ENCODE data around the gene ABI1. TPM values are rescaled to one million over a fixed set of nuclear protein-coding genes. Genes with fewer than 3 reads are reported as not detected.

Gene ABI1
- total RNA-seq, 1 experiment from 2014 or later: 29.7 TPM

DNA sequence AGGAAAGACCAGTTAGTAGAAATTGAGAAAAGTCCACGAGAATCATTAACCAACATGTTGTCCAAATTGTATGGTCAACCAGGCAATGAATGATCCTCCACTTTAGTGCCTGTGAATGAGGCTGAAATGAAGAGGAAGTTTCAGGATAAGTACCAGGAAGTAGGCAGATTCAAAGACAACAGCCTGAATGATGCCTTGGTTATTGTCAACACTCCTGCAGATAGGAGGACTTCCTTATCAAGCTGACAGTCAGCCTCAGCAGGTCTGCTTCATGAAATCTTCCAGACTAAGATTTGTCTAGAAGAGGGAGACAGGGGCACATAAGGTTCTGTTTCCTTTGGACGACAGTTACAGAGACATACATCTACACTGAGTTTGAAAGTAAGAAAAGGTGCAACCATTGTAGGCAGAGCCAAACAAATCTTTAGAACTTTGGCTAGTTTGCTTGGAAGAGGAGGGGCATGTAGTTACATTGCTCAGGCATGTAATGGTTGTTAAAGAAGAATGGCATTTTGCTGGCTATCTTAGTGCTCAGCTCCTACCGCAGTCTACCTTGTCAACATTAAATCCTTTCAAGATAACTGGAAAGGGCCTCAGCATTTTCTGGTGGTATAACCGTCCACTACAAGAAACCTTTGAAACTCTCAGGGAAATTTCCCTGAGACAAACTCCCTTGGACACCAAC, 81.4 kb downstream of the ABI1 start:
- Histone ChIP-seq H3K36me3 (replicated peaks; ENCODE audit: control insufficient read depth, insufficient read depth, low read length) (no peaks in the 10 kb centered on the region), H3K4me3 (ENCODE audit: insufficient read depth, low read depth, low read length) (no peak overlapping the region), H3K27me3 (ENCODE audit: control insufficient read depth, insufficient read depth, low read length) (no peaks in the 10 kb centered on the region)
- DNase-seq: no peak

GRCh38 chr10:26777686-26778085, 83.1 kb downstream of the ABI1 start:
- Histone ChIP-seq H3K4me3 (ENCODE audit: insufficient read depth, low read depth, low read length) (no peak overlapping the region), H3K27me3 (ENCODE audit: control insufficient read depth, insufficient read depth, low read length) (no peaks in the 10 kb centered on the region), H3K36me3 (replicated peaks; ENCODE audit: control insufficient read depth, insufficient read depth, low read length) (no peaks in the 10 kb centered on the region)
- no peak for DNase-seq

- H3K36me3 ChIP-seq (replicated peaks; ENCODE audit: control insufficient read depth, insufficient read depth, low read length): no peaks in the 10 kb centered on the region
- DNase-seq: no peak
- H3K27me3 ChIP-seq (ENCODE audit: control insufficient read depth, insufficient read depth, low read length): no peaks in the 10 kb centered on the region
- H3K4me3 ChIP-seq (ENCODE audit: insufficient read depth, low read depth, low read length): no peak overlapping the region
These were observed 84.5 kb downstream of the ABI1 start for GRCh38 chr10:26776258-26776657.

DNA sequence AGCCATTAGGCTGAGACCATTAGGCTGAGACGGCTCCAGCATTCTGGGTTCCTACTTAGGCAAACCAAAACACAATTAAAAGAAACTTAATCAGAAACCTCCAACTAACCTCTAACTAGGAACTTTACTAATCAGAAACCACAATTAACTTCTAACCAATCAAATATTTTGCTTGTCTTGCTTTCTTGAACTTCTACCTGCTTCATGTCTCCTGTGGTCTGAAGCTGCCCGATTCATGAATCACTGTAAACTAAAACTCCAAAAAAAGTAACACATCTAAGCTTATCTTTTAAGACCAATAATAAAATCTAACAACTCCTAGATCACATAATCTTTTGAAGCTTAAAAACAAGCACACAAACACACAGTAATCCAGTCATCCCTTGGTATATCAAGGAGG, 87.1 kb downstream of the ABI1 start:
- no peak for DNase-seq
- no peak overlapping the region for H3K4me3 ChIP-seq (ENCODE audit: insufficient read depth, low read depth, low read length)
- H3K36me3 ChIP-seq (replicated peaks; ENCODE audit: control insufficient read depth, insufficient read depth, low read length): no peaks in the 10 kb centered on the region
- H3K27me3 ChIP-seq (ENCODE audit: control insufficient read depth, insufficient read depth, low read length): no peaks in the 10 kb centered on the region

- DNase-seq: no peak
- H3K36me3 ChIP-seq (replicated peaks; ENCODE audit: control insufficient read depth, insufficient read depth, low read length): no peaks in the 10 kb centered on the region
- H3K4me3 ChIP-seq (ENCODE audit: insufficient read depth, low read depth, low read length): no peak overlapping the region
- H3K27me3 ChIP-seq (ENCODE audit: control insufficient read depth, insufficient read depth, low read length): no peaks in the 10 kb centered on the region
These were observed 90.7 kb downstream of the ABI1 start for GRCh38 chr10:26770069-26770468.

GRCh38 chr10:26765549-26765948, 95.2 kb downstream of the ABI1 start:
- no peak for DNase-seq
- H3K27me3 ChIP-seq (ENCODE audit: control insufficient read depth, insufficient read depth, low read length): no peaks in the 10 kb centered on the region
- no peaks in the 10 kb centered on the region for H3K36me3 ChIP-seq (replicated peaks; ENCODE audit: control insufficient read depth, insufficient read depth, low read length)
- H3K4me3 ChIP-seq (ENCODE audit: insufficient read depth, low read depth, low read length): no peak overlapping the region

DNA sequence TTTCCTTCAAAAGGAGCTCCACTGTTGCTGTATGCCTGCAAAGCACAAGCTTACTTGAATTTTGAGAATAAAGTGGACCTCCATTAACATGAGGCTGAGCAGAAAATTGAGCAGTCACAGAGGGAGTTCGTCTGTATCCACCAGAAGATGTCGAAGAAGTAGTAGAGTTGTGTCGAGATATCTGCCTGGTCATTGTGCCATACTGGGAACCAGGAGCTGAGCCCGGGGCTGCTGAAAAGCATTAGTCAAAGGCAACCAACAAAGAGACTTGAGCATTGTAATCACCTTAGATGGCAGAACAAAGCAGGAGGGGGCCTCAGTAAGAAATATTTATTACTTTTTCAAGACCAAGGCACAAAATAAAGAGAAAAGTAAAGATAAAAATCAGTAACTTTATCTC, 101.8 kb downstream of the ABI1 start:
- Histone ChIP-seq H3K27me3 (ENCODE audit: control insufficient read depth, insufficient read depth, low read length) (no peaks in the 10 kb centered on the region), H3K4me3 (ENCODE audit: insufficient read depth, low read depth, low read length) (no peak overlapping the region), H3K36me3 (replicated peaks; ENCODE audit: control insufficient read depth, insufficient read depth, low read length) (no peaks in the 10 kb centered on the region)
- DNase-seq: no peak

- no peaks in the 10 kb centered on the region for H3K36me3 ChIP-seq (replicated peaks; ENCODE audit: control insufficient read depth, insufficient read depth, low read length)
- no peaks in the 10 kb centered on the region for H3K27me3 ChIP-seq (ENCODE audit: control insufficient read depth, insufficient read depth, low read length)
- H3K4me3 ChIP-seq (ENCODE audit: insufficient read depth, low read depth, low read length): no peak overlapping the region
- DNase-seq: peak; percentile 30
These were observed 105.3 kb downstream of the ABI1 start for GRCh38 chr10:26755443-26755903.

DNA sequence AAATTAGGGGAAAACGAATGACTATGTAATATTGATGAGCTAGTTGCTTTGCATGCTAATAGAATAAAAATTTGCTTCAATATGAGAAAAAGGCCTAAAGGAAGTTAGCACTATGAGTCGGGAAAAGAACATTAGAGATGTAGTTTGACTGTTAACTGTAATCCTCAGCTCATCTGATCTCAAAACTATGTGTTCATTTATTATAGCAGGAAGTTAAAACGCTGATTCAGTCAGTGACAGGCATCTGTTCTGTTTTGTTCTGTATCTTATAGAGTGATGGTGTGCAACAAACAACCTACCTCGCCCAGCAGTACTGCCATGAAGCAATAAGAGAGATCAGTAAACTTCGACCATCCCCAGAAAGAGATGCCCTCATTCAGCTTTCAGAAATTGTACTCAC, 114.7 kb downstream of the ABI1 start:
- Histone ChIP-seq H3K36me3 (replicated peaks; ENCODE audit: control insufficient read depth, insufficient read depth, low read length) (peaks cover 3% of the 10 kb centered on the region), H3K4me3 (ENCODE audit: insufficient read depth, low read depth, low read length) (no peak overlapping the region), H3K27me3 (ENCODE audit: control insufficient read depth, insufficient read depth, low read length) (no peaks in the 10 kb centered on the region)
- DNase-seq: no peak

DNA sequence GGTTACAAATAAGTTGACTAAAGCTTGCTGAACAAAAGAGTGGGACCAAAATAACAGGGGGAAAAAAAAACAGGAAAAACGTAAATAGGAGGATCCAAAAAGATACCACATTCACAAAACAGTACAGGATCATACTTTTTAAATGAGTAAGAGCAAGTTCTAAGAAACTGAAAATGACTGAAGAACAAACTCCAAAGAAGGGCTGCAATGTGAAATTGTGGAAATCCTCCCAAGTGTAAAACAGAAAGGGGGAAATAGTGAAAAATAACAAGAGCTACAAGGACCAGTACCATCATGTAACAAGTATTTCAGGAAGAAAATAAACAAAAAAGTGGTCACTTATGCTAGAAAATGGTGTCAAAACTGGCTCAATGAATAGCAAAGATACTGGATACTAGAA, 116.9 kb downstream of the ABI1 start:
- H3K27me3 ChIP-seq (ENCODE audit: control insufficient read depth, insufficient read depth, low read length): no peaks in the 10 kb centered on the region
- no peak overlapping the region for H3K4me3 ChIP-seq (ENCODE audit: insufficient read depth, low read depth, low read length)
- no peak for DNase-seq
- H3K36me3 ChIP-seq (replicated peaks; ENCODE audit: control insufficient read depth, insufficient read depth, low read length): peaks cover 3% of the 10 kb centered on the region

DNA sequence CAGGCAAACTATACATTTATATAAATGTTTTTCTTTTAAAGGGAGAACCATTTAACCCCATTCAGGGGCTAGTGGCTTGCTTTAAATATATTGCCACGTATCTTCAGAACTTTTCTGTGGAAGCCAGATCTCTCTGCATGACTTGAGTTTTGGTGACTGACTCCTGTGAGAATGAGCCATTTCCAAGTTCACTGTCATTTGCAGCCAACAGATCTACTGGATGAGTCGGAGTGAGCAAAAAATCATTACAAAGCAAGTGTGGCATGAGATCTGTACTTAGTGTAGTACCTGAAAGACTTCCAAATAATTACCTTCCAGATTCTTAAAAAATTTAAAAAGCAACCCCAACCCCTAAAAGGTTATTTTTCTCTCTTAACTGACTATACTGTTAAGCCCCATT, 117.7 kb downstream of the ABI1 start:
- no peak for DNase-seq
- Histone ChIP-seq H3K36me3 (replicated peaks; ENCODE audit: control insufficient read depth, insufficient read depth, low read length) (peaks cover 4% of the 10 kb centered on the region), H3K4me3 (ENCODE audit: insufficient read depth, low read depth, low read length) (no peak overlapping the region), H3K27me3 (ENCODE audit: control insufficient read depth, insufficient read depth, low read length) (no peaks in the 10 kb centered on the region)

DNA sequence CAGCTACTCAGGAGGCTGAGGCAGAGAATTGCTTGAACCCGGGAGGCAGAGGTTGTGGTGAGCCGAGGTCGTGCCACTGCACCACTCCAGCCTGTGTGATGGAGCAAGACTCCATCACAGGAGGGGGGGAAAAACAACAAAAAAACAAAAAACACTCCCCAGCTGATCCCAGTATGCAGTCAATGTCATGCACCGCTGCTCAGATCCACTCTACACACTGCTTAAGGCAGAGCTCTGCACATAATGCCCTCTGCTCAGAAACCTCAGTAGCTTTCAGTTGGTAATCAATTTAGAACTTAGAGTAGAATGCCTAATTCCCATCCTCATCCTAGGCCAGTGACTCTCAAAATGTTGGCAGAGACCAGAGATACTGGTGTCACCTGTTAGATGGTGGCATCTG, 119.4 kb downstream of the ABI1 start:
- no peak for DNase-seq
- Histone ChIP-seq H3K27me3 (ENCODE audit: control insufficient read depth, insufficient read depth, low read length) (no peaks in the 10 kb centered on the region), H3K36me3 (replicated peaks; ENCODE audit: control insufficient read depth, insufficient read depth, low read length) (peaks cover 7% of the 10 kb centered on the region), H3K4me3 (ENCODE audit: insufficient read depth, low read depth, low read length) (no peak overlapping the region)

GRCh38 chr10:26739071-26739631, 121.6 kb downstream of the ABI1 start:
- Histone ChIP-seq H3K36me3 (replicated peaks; ENCODE audit: control insufficient read depth, insufficient read depth, low read length) (peaks cover 17% of the 10 kb centered on the region), H3K27me3 (ENCODE audit: control insufficient read depth, insufficient read depth, low read length) (no peaks in the 10 kb centered on the region), H3K4me3 (ENCODE audit: insufficient read depth, low read depth, low read length) (no peak overlapping the region)
- DNase-seq: no peak

GRCh38 chr10:26738301-26738911, 122.4 kb downstream of the ABI1 start:
- H3K27me3 ChIP-seq (ENCODE audit: control insufficient read depth, insufficient read depth, low read length): no peaks in the 10 kb centered on the region
- H3K4me3 ChIP-seq (ENCODE audit: insufficient read depth, low read depth, low read length): no peak overlapping the region
- DNase-seq: no peak
- peaks cover 17% of the 10 kb centered on the region for H3K36me3 ChIP-seq (replicated peaks; ENCODE audit: control insufficient read depth, insufficient read depth, low read length)

DNA sequence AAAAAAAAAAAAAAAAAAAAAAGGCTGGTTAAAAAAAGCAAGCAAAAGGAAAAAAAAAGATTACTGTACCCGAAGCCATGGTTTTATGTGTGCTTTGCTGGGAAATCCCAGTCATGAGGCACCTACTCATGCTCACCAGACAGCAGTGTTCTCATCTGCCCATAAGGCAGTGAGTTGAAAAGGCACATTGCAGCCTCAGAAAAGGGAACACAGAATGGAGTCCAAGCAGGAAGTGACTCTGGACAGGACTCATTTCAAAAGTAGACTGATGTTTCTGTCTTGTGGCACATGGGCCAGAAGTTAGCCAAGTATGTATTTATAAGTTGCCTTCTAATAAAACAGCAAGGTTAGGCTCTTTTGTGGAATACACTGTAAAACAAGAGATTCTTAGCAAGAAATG, 123.0 kb downstream of the ABI1 start:
- peaks cover 18% of the 10 kb centered on the region for H3K36me3 ChIP-seq (replicated peaks; ENCODE audit: control insufficient read depth, insufficient read depth, low read length)
- no peaks in the 10 kb centered on the region for H3K27me3 ChIP-seq (ENCODE audit: control insufficient read depth, insufficient read depth, low read length)

More for the DNA sequence above, 123.0 kb downstream of the ABI1 start:
- no peak for DNase-seq
- no peak overlapping the region for H3K4me3 ChIP-seq (ENCODE audit: insufficient read depth, low read depth, low read length)
